GM12874 (cell line): ENCODE measurements around the gene SHMT1.

Experiments
- TF ChIP-seq, protein P1 (sequence below): IDR thresholded peaks from 2 replicates; pipeline ENCODE4 v1.5.1; 2011; ENCODE audit warnings: low read depth, mild to moderate bottlenecking, control low read depth, low read length, moderate library complexity; ENCODE audit not compliant: insufficient read depth

SHMT1 gene

DNA sequence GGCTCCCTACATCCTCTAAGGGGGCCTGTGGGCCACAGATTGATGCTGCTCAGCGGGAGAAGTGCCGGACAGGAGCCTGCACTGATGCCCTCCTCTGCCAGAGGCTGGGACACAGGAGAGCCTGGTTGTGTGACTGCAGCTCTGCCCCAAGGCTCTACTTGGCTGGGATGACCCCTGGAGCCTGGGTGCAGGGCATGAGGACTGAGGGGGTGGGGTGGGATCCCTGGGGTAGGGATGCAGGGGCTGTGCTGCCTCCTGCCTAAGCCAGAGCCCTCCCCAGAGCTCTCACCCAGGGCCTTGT is 14.8 kb upstream of the SHMT1 start:
- TF ChIP-seq, protein P1, sequence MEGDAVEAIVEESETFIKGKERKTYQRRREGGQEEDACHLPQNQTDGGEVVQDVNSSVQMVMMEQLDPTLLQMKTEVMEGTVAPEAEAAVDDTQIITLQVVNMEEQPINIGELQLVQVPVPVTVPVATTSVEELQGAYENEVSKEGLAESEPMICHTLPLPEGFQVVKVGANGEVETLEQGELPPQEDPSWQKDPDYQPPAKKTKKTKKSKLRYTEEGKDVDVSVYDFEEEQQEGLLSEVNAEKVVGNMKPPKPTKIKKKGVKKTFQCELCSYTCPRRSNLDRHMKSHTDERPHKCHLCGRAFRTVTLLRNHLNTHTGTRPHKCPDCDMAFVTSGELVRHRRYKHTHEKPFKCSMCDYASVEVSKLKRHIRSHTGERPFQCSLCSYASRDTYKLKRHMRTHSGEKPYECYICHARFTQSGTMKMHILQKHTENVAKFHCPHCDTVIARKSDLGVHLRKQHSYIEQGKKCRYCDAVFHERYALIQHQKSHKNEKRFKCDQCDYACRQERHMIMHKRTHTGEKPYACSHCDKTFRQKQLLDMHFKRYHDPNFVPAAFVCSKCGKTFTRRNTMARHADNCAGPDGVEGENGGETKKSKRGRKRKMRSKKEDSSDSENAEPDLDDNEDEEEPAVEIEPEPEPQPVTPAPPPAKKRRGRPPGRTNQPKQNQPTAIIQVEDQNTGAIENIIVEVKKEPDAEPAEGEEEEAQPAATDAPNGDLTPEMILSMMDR = no peak

- TF ChIP-seq, protein P1 = no peak
Observed at GRCh38 chr17:18377437-18378204, 14.3 kb upstream of the SHMT1 start, which contains the start of gene EVPLL. EVPLL (plus strand) TSS chr17:18377778; CDS start chr17:18380938, 3,160 bp downstream.

- TF ChIP-seq, protein P1 = no peak
Observed at GRCh38 chr17:18374216-18374615, 10.9 kb upstream of the SHMT1 start.

GRCh38 chr17:18371455-18371854 is 8.1 kb upstream of the SHMT1 start:
- TF ChIP-seq, protein P1 = no peak

DNA sequence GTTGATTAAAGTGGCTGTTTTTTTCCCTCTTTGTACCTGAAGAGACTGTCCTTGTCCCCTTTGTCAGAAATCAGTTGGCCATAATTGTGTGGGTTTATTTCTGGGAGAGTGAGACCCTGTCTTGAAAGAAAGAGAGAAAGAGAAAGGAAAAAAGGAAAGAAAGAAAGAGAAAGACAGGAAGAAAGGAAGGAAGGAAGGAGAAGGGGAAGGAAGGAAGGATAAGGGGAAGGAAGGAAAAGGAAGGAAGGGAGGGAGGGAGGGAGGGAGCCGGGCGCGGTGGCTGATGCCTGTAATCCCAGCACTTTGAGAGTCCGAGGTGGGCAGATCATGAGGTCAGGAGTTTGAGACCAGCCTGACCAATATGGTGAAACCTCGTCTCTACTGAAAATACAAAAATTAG is 7.4 kb upstream of the SHMT1 start:
- TF ChIP-seq, protein P1 = no peak

DNA sequence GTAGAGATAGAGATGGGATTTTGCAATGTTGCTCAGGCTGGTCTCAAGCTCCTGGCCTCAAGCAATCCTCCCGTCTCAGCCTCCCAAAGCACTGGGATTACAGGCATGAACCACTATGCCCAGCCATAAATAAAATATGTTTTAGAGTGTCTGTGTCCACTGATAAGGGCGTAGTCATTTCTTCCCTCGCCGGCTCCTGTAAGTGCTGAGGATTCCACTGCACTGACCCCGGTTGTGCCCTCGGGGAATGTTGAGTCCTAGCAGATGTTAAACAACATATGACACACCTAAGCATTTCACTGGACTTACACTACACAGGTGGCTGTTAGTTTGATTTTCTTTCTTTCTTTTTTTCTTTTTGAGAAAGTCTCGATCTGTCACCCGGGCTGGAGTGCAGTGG is 5.6 kb upstream of the SHMT1 start:
- TF ChIP-seq, protein P1 = no peak

- TF ChIP-seq, protein P1 = no peak
Observed at GRCh38 chr17:18364166-18364565, 816 bp upstream of the SHMT1 start.
